Neural cell (in vitro differentiated cells): ENCODE data around the gene ASB12.

Experiments used
- CTCF ChIP-seq: fragments of 450-650 bp; IDR thresholded peaks from 2 replicates; pipeline ENCODE4 v1.5.1; 2014; ENCODE audit warnings: antibody characterized with exemption, mild to moderate bottlenecking, moderate library complexity; ENCODE audit not compliant: poor library complexity, severe bottlenecking
- EP300 ChIP-seq: fragments of 450-650 bp; conservative IDR thresholded peaks from 2 replicates; pipeline ENCODE4 v1.6.1; 2014; ENCODE audit warnings: antibody characterized with exemption, mild to moderate bottlenecking, moderate library complexity; ENCODE audit not compliant: poor library complexity, severe bottlenecking
- EZH2 ChIP-seq: fragments of 200-600, 300-800 bp; shearing (Covaris generic), sonication (generic); IDR thresholded peaks from 2 replicates; pipeline ENCODE4 v1.6.1; 2014; ENCODE audit warnings: antibody characterized with exemption, low read length, borderline replicate concordance, mild to moderate bottlenecking; ENCODE audit not compliant: insufficient read depth, poor library complexity, severe bottlenecking
- MXI1 ChIP-seq: fragments of 450-650 bp; conservative IDR thresholded peaks from 2 replicates; pipeline ENCODE4 v1.6.1; 2014; ENCODE audit warnings: antibody characterized with exemption, mild to moderate bottlenecking; ENCODE audit not compliant: poor library complexity, severe bottlenecking
- POLR2AphosphoS5 ChIP-seq: IDR thresholded peaks from 2 replicates; pipeline ENCODE4 v1.6.1; 2012
- RAD21 ChIP-seq: fragments of 450-650 bp; conservative IDR thresholded peaks from 2 replicates; pipeline ENCODE4 v1.6.1; 2014; ENCODE audit warnings: antibody characterized with exemption, mild to moderate bottlenecking, moderate library complexity
- REST ChIP-seq: IDR thresholded peaks from 2 replicates; pipeline ENCODE4 v1.6.1; 2012; ENCODE audit warnings: borderline replicate concordance
- TAF1 ChIP-seq: IDR thresholded peaks from 2 replicates; pipeline ENCODE4 v1.6.1; 2012; ENCODE audit warnings: low read depth

- TF ChIP-seq EP300 (peak; percentile 25), CTCF (peak; percentile 42), REST (no peak), EZH2 (no peak), POLR2AphosphoS5 (no peak), TAF1 (peak; percentile 20), RAD21 (no peak), MXI1 (peak; percentile 74)
Measured at GRCh38 chrX:64205735-64206501, 24.5 kb downstream of the ASB12 start.
